ACC112 (cell line): ENCODE results near the gene UTP15.

Source experiments
- H2AFZ ChIP-seq: fragments of 200-600 bp; sonication (generic); one replicate; pipeline ENCODE4 v1.6.0; 2017; ENCODE audit warnings: antibody characterized with exemption, low read length; ENCODE audit not compliant: unreplicated experiment
- H3K27ac ChIP-seq: fragments of 200-600 bp; sonication (generic); 2 replicates; pipeline ENCODE4 v1.5.1; 2014; ENCODE audit warnings: low read depth, mild to moderate bottlenecking, antibody characterized with exemption, low read length, moderate library complexity
- H3K27me3 ChIP-seq: fragments of 200-600 bp; sonication (generic); 2 replicates; pipeline ENCODE4 v1.6.1; 2014; ENCODE audit warnings: mild to moderate bottlenecking, antibody characterized with exemption, low read length, moderate library complexity, mixed read lengths; ENCODE audit not compliant: insufficient read depth
- H3K36me3 ChIP-seq: fragments of 200-600 bp; sonication (generic); 2 replicates; pipeline ENCODE4 v1.6.1; 2016; ENCODE audit warnings: mild to moderate bottlenecking, antibody characterized with exemption, low read length, moderate library complexity, mixed read lengths; ENCODE audit not compliant: insufficient read depth
- H3K4me1 ChIP-seq: fragments of 200-600 bp; sonication (generic); one replicate; pipeline ENCODE4 v1.6.1; 2016; ENCODE audit warnings: low read length, mixed read lengths; ENCODE audit not compliant: insufficient read depth, unreplicated experiment, control insufficient read depth
- H3K4me3 ChIP-seq: fragments of 200-600 bp; sonication (generic); 2 replicates; pipeline ENCODE4 v1.5.1; 2014; ENCODE audit warnings: mild to moderate bottlenecking, low read depth, low read length
- H3K79me2 ChIP-seq: fragments of 200-600 bp; sonication (generic); one replicate; pipeline ENCODE4 v1.6.0; 2016; ENCODE audit warnings: low read length; ENCODE audit not compliant: control insufficient read depth, unreplicated experiment, insufficient read depth

UTP15 gene

GRCh38 chr5:73605223-73606087 is 39.9 kb downstream of the UTP15 start:
- no peaks in the 10 kb centered on the region for H3K79me2 ChIP-seq
- peaks cover 42% of the 10 kb centered on the region for H3K4me1 ChIP-seq
- peak overlapping the region; percentile 60 for H2AFZ ChIP-seq
- peak overlapping the region; percentile 53 for H3K27ac ChIP-seq
- H3K36me3 ChIP-seq = 0 out of 2 replicates have a peak, but pooled peaks cover 5% of the 10 kb centered on the region
- no peaks in the 10 kb centered on the region for H3K27me3 ChIP-seq
- H3K4me3 ChIP-seq = peak overlapping the region; percentile 15; the same call in 1 of the 2 replicates

GRCh38 chr5:73606206-73606753 is 40.7 kb downstream of the UTP15 start:
- Histone ChIP-seq H3K27me3 (no peaks in the 10 kb centered on the region), H3K79me2 (no peaks in the 10 kb centered on the region), H2AFZ (no peak overlapping the region), H3K36me3 (0 out of 2 replicates have a peak, but pooled peaks cover 5% of the 10 kb centered on the region), H3K4me3 (no peak overlapping the region), H3K4me1 (peaks cover 42% of the 10 kb centered on the region), H3K27ac (peak overlapping the region; percentile 53)

- Histone ChIP-seq H3K79me2 (no peaks in the 10 kb centered on the region), H3K4me3 (peak overlapping the region; percentile 16; the same call in 1 of the 2 replicates), H3K4me1 (peaks cover 42% of the 10 kb centered on the region), H2AFZ (peak overlapping the region; percentile 21), H3K27me3 (no peaks in the 10 kb centered on the region), H3K36me3 (no peaks in the 10 kb centered on the region), H3K27ac (no peak overlapping the region)
These were observed 41.7 kb downstream of the UTP15 start for GRCh38 chr5:73607228-73607627.

- no peak overlapping the region for H3K27ac ChIP-seq
- no peaks in the 10 kb centered on the region for H3K36me3 ChIP-seq
- H3K4me3 ChIP-seq = no peak overlapping the region
- no peaks in the 10 kb centered on the region for H3K79me2 ChIP-seq
- H2AFZ ChIP-seq = no peak overlapping the region
- peaks cover 9% of the 10 kb centered on the region for H3K4me1 ChIP-seq
- H3K27me3 ChIP-seq = no peaks in the 10 kb centered on the region
These were observed 47.3 kb downstream of the UTP15 start for GRCh38 chr5:73612799-73613198.

GRCh38 chr5:73615085-73615484 is 49.5 kb downstream of the UTP15 start:
- H3K4me3 ChIP-seq = no peak overlapping the region
- H3K27me3 ChIP-seq = no peaks in the 10 kb centered on the region
- no peaks in the 10 kb centered on the region for H3K36me3 ChIP-seq
- H3K79me2 ChIP-seq = no peaks in the 10 kb centered on the region
- H3K27ac ChIP-seq = no peak overlapping the region
- peaks cover 13% of the 10 kb centered on the region for H3K4me1 ChIP-seq
- H2AFZ ChIP-seq = no peak overlapping the region

GRCh38 chr5:73615947-73616346 is 50.4 kb downstream of the UTP15 start:
- Histone ChIP-seq H3K4me1 (peaks cover 13% of the 10 kb centered on the region), H3K4me3 (no peak overlapping the region), H3K27me3 (no peaks in the 10 kb centered on the region), H3K79me2 (no peaks in the 10 kb centered on the region), H3K36me3 (no peaks in the 10 kb centered on the region), H2AFZ (no peak overlapping the region), H3K27ac (no peak overlapping the region)

- Histone ChIP-seq H3K27me3 (no peaks in the 10 kb centered on the region), H2AFZ (peak overlapping the region; percentile 82), H3K4me1 (peaks cover 13% of the 10 kb centered on the region), H3K27ac (no peak overlapping the region), H3K4me3 (peak overlapping the region; percentile 54), H3K36me3 (no peaks in the 10 kb centered on the region), H3K79me2 (no peaks in the 10 kb centered on the region)
These were observed 52.2 kb downstream of the UTP15 start for GRCh38 chr5:73617510-73618279.

- H3K27ac ChIP-seq = no peak overlapping the region
- H3K36me3 ChIP-seq = no peaks in the 10 kb centered on the region
- no peaks in the 10 kb centered on the region for H3K27me3 ChIP-seq
- no peak overlapping the region for H3K4me3 ChIP-seq
- H2AFZ ChIP-seq = peak overlapping the region; percentile 39
- H3K4me1 ChIP-seq = peaks cover 19% of the 10 kb centered on the region
- H3K79me2 ChIP-seq = no peaks in the 10 kb centered on the region
These were observed 54.2 kb downstream of the UTP15 start for GRCh38 chr5:73619606-73620333.

GRCh38 chr5:73620334-73620687 is 54.8 kb downstream of the UTP15 start:
- Histone ChIP-seq H3K4me3 (no peak overlapping the region), H3K4me1 (peaks cover 20% of the 10 kb centered on the region), H2AFZ (no peak overlapping the region), H3K27me3 (no peaks in the 10 kb centered on the region), H3K36me3 (no peaks in the 10 kb centered on the region), H3K27ac (no peak overlapping the region), H3K79me2 (no peaks in the 10 kb centered on the region)

- H3K36me3 ChIP-seq = no peaks in the 10 kb centered on the region
- H3K79me2 ChIP-seq = peaks cover 22% of the 10 kb centered on the region
- H2AFZ ChIP-seq = no peak overlapping the region
- H3K27me3 ChIP-seq = no peaks in the 10 kb centered on the region
- H3K4me1 ChIP-seq = peaks cover 26% of the 10 kb centered on the region
- H3K4me3 ChIP-seq = no peak overlapping the region
- no peak overlapping the region for H3K27ac ChIP-seq
These were observed 57.5 kb downstream of the UTP15 start for GRCh38 chr5:73623060-73623459.
